ENCODE results near the gene PPP1R12B.
"Not testable (repeated sequence)": the region's sequence is repeated elsewhere in the genome, so short reads cannot be mapped to it uniquely, and the experiment has no call there.

DNA sequence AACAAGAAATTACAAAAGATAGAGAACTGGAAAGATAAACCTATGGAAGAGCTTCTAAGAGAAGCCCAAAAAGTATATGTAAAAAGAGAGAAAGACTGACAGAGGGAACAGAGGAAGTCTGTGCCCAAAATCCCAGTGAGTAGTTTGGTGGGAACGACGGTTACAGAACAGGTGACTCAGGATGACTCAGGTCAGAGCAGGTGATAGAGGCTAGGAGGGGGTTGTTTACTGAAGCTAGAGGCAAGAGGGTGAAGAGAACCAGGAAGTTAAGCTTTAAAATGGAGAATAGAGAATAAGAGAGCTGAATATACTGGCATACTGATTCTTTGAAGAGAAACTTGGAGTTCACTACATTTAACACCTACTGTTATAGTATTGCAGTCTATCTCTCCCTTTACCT, 134.9 kb downstream of the PPP1R12B start:
- TF ChIP-seq POLR2A, EP300 (IDR thresholded peaks at IDR 0.05): not testable (repeated sequence)
